Parathyroid adenoma (tissue), 2 donors: ENCODE measurements around the gene CDK8.

ENCODE experiments used
- H2AFZ ChIP-seq: fragments of 300-600 bp; sonication (generic); one replicate; pipeline ENCODE4 v1.7.0; 2017; ENCODE audit warnings: antibody characterized with exemption, mild to moderate bottlenecking
- H3K27ac ChIP-seq: fragments of 300-600 bp; sonication (generic); one replicate; pipeline ENCODE4 v1.7.0; 2017
- H3K27me3 ChIP-seq: fragments of 300-600 bp; sonication (generic); one replicate; pipeline ENCODE4 v1.7.0; 2017; ENCODE audit warnings: low read length; ENCODE audit not compliant: control insufficient read depth, insufficient read depth
- H3K36me3 ChIP-seq: fragments of 300-600 bp; sonication (generic); one replicate; pipeline ENCODE4 v1.7.0; 2017; ENCODE audit warnings: low read length; ENCODE audit not compliant: control insufficient read depth, insufficient read depth
- H3K4me1 ChIP-seq: fragments of 300-600 bp; sonication (generic); one replicate; pipeline ENCODE4 v1.7.0; 2017; ENCODE audit warnings: control low read depth
- H3K4me2 ChIP-seq: fragments of 300-600 bp; sonication (generic); one replicate; pipeline ENCODE4 v1.7.0; 2017; ENCODE audit warnings: low read length
- H3K4me3 ChIP-seq: fragments of 300-600 bp; sonication (generic); one replicate; pipeline ENCODE4 v1.7.0; 2017; ENCODE audit warnings: low read depth, low read length
- H3K79me2 ChIP-seq: fragments of 300-600 bp; sonication (generic); one replicate; pipeline ENCODE4 v1.7.0; 2017; ENCODE audit warnings: control low read depth
- H3K9ac ChIP-seq: fragments of 300-600 bp; sonication (generic); one replicate; pipeline ENCODE4 v1.7.0; 2017; ENCODE audit warnings: mild to moderate bottlenecking
- H3K9me3 ChIP-seq: fragments of 300-600 bp; sonication (generic); one replicate; pipeline ENCODE4 v1.7.0; 2017; ENCODE audit warnings: low read length; ENCODE audit not compliant: control insufficient read depth
- CTCF ChIP-seq: fragments of 300-600 bp; sonication (generic); IDR thresholded peaks from one replicate; pipeline ENCODE4 v1.7.0; 2017; ENCODE audit warnings: antibody characterized with exemption, mild to moderate bottlenecking
- donor health status: primary hyperparathyroidism.

Gene CDK8

GRCh38 chr13:26325876-26326275 is 71.9 kb downstream of the CDK8 start:
- TF ChIP-seq CTCF, result no peak

GRCh38 chr13:26326562-26326961 is 72.6 kb downstream of the CDK8 start:
- Histone ChIP-seq H3K27ac (no peak overlapping the region), H3K4me3 (no peak overlapping the region), H3K36me3 (no peaks in the 10 kb centered on the region), H3K4me1 (no peaks in the 10 kb centered on the region), H2AFZ (no peak overlapping the region), H3K4me2 (no peak overlapping the region), H3K9ac (no peak overlapping the region), H3K79me2 (peaks cover 4% of the 10 kb centered on the region), H3K27me3 (no peaks in the 10 kb centered on the region), H3K9me3 (no peaks in the 10 kb centered on the region)
- no peak for TF ChIP-seq CTCF

More at GRCh38 chr13:26325876-26326275, 71.9 kb downstream of the CDK8 start:
- H3K4me1 ChIP-seq, result no peaks in the 10 kb centered on the region
- H2AFZ ChIP-seq, result no peak overlapping the region
- H3K79me2 ChIP-seq, result peaks cover 4% of the 10 kb centered on the region
- no peaks in the 10 kb centered on the region for H3K9me3 ChIP-seq
- H3K9ac ChIP-seq, result no peak overlapping the region
- H3K27ac ChIP-seq, result no peak overlapping the region
- H3K27me3 ChIP-seq, result no peaks in the 10 kb centered on the region
- no peak overlapping the region for H3K4me2 ChIP-seq
- no peaks in the 10 kb centered on the region for H3K36me3 ChIP-seq
- no peak overlapping the region for H3K4me3 ChIP-seq

GRCh38 chr13:26327940-26328725 is 74.2 kb downstream of the CDK8 start:
- H3K4me1 ChIP-seq, result no peaks in the 10 kb centered on the region
- H3K9ac ChIP-seq, result no peak overlapping the region
- no peak overlapping the region for H2AFZ ChIP-seq
- no peaks in the 10 kb centered on the region for H3K9me3 ChIP-seq
- peaks cover 4% of the 10 kb centered on the region for H3K79me2 ChIP-seq
- H3K36me3 ChIP-seq, result no peaks in the 10 kb centered on the region
- H3K4me3 ChIP-seq, result no peak overlapping the region
- H3K27ac ChIP-seq, result no peak overlapping the region
- H3K27me3 ChIP-seq, result no peaks in the 10 kb centered on the region
- TF ChIP-seq CTCF, result no peak
- no peak overlapping the region for H3K4me2 ChIP-seq

GRCh38 chr13:26335158-26335557 is 81.2 kb downstream of the CDK8 start:
- no peak for TF ChIP-seq CTCF

GRCh38 chr13:26340807-26341206 is 86.9 kb downstream of the CDK8 start:
- Histone ChIP-seq H3K9ac (no peak overlapping the region), H3K4me1 (no peaks in the 10 kb centered on the region), H3K27ac (no peak overlapping the region), H2AFZ (no peak overlapping the region), H3K36me3 (no peaks in the 10 kb centered on the region), H3K27me3 (no peaks in the 10 kb centered on the region), H3K4me2 (no peak overlapping the region), H3K4me3 (no peak overlapping the region), H3K79me2 (peaks cover 2% of the 10 kb centered on the region), H3K9me3 (no peaks in the 10 kb centered on the region)
- no peak for TF ChIP-seq CTCF

More at GRCh38 chr13:26335158-26335557, 81.2 kb downstream of the CDK8 start:
- H3K9me3 ChIP-seq, result no peaks in the 10 kb centered on the region
- no peak overlapping the region for H3K4me2 ChIP-seq
- no peaks in the 10 kb centered on the region for H3K27me3 ChIP-seq
- no peak overlapping the region for H3K27ac ChIP-seq
- H3K36me3 ChIP-seq, result no peaks in the 10 kb centered on the region
- no peaks in the 10 kb centered on the region for H3K4me1 ChIP-seq
- H3K4me3 ChIP-seq, result no peak overlapping the region
- no peak overlapping the region for H2AFZ ChIP-seq
- H3K79me2 ChIP-seq, result peaks cover 4% of the 10 kb centered on the region
- no peak overlapping the region for H3K9ac ChIP-seq
